HepG2 (cell line): ENCODE results near the gene PRRT1. TPM values are rescaled to one million over a fixed set of nuclear protein-coding genes. Genes with fewer than 3 reads are reported as not detected.

Source experiments
- ASH2L ChIP-seq: fragments of 300-600, 200-600 bp; sonication (generic); IDR thresholded peaks from 2 replicates; pipeline ENCODE4 v1.7.0; 2017; ENCODE audit warnings: low read depth, mild to moderate bottlenecking, moderate library complexity, mixed read lengths, low read length; ENCODE audit not compliant: insufficient read length
- BORCS8-MEF2B ChIP-seq: sonication (generic); formaldehyde crosslinking; IDR thresholded peaks from 2 replicates; pipeline ENCODE4 v1.8.0; 2022; ENCODE audit warnings: mild to moderate bottlenecking, missing genetic modification reagents
- EP300 ChIP-seq, 3 experiments: sonication (generic) in 1 of 3; formaldehyde crosslinking in 1 of 3; IDR thresholded peaks; 2 replicates each; pipeline versions ENCODE4 v1.5.1 to v1.6.1; 2011 to 2020; ENCODE audit warnings: low read depth in 2 of 3, low read length in 2 of 3, borderline replicate concordance in 1 of 3, improper control_type of control experiment in 1 of 3, mild to moderate bottlenecking in 1 of 3, missing genetic modification reagents in 1 of 3, moderate library complexity in 1 of 3
- FOXO1 ChIP-seq: sonication (generic); formaldehyde crosslinking; IDR thresholded peaks from 2 replicates; pipeline ENCODE4 v1.4.0; 2020; ENCODE audit warnings: missing genetic modification reagents
- GATAD1 ChIP-seq: IDR thresholded peaks from 2 replicates; pipeline ENCODE4 v1.6.1; 2016; ENCODE audit warnings: missing genetic modification reagents, missing compliant biosample characterization
- GTF3A ChIP-seq: sonication (generic); formaldehyde crosslinking; conservative IDR thresholded peaks from 2 replicates; pipeline ENCODE4 v1.4.0; 2020; ENCODE audit warnings: mild to moderate bottlenecking, missing genetic modification reagents
- HES4 ChIP-seq: sonication (generic); formaldehyde crosslinking; IDR thresholded peaks from 2 replicates; pipeline ENCODE4 v1.9.0; 2021; ENCODE audit warnings: mild to moderate bottlenecking, missing genetic modification reagents, borderline replicate concordance
- KAT8 ChIP-seq: IDR thresholded peaks from 2 replicates; pipeline ENCODE4 v1.6.1; 2016; ENCODE audit warnings: missing genetic modification reagents, missing compliant biosample characterization
- KDM3A ChIP-seq: IDR thresholded peaks from 2 replicates; pipeline ENCODE4 v1.6.1; 2018; ENCODE audit warnings: low read depth, missing compliant biosample characterization
- POGK ChIP-seq: sonication (generic); formaldehyde crosslinking; conservative IDR thresholded peaks from 2 replicates; pipeline ENCODE4 v1.8.0; 2022; ENCODE audit warnings: mild to moderate bottlenecking, moderate library complexity, missing genetic modification reagents
- PTBP1 ChIP-seq: fragments of 200-400 bp; formaldehyde crosslinking; IDR thresholded peaks from 2 replicates; pipeline ENCODE4 v1.6.1; 2018; ENCODE audit warnings: low read length, low read depth; ENCODE audit not compliant: poor library complexity, severe bottlenecking
- SMAD3 ChIP-seq: sonication (generic); formaldehyde crosslinking; IDR thresholded peaks from 2 replicates; pipeline ENCODE4 v1.4.0; 2020; ENCODE audit warnings: missing genetic modification reagents
- TBX2 ChIP-seq: sonication (generic); formaldehyde crosslinking; IDR thresholded peaks from 2 replicates; pipeline ENCODE4 v1.5.0; 2020; ENCODE audit warnings: missing genetic modification reagents, mild to moderate bottlenecking, borderline replicate concordance
- TGIF2 ChIP-seq: IDR thresholded peaks from 2 replicates; pipeline ENCODE4 v1.6.1; 2016; ENCODE audit warnings: control low read depth, missing compliant biosample characterization
- ZNF782 ChIP-seq: sonication (generic); formaldehyde crosslinking; IDR thresholded peaks from 2 replicates; pipeline ENCODE4 v1.4.0; 2020; ENCODE audit warnings: missing genetic modification reagents, mild to moderate bottlenecking, borderline replicate concordance
- polyA plus RNA-seq, 8 experiments: library from polyadenylated mRNA; depleted of rRNA in 3 of 8; stranded (reverse) in 7 of 8; unstranded in 1 of 8; fragments of >200 nt; fragmentation: Illumina TruSeq in 4 of 8; extraction: Trizol in 4 of 8; gene quantifications; 2 replicates each; pipeline versions ENCODE4 v1.2.1 to v1.2.3, GENCODE V29; 2011 to 2016; ENCODE audit warnings: low read depth in 4 of 8, missing spikeins in 1 of 8, mixed read lengths in 1 of 8; ENCODE audit not compliant: insufficient read depth in 1 of 8
- total RNA-seq, 5 experiments: library from RNA; depleted of rRNA; stranded (reverse); fragments of >200 nt; fragmentation: Illumina TruSeq; extraction: Trizol; gene quantifications; 2 replicates each; pipeline ENCODE4 v1.2.3, GENCODE V29; 2016; ENCODE audit warnings: low read depth in 1 of 5
- TF ChIP-seq, protein P1 (sequence below): IDR thresholded peaks from 2 replicates; pipeline ENCODE4 v1.6.1; 2012; ENCODE audit warnings: low read length, improper control_type of control experiment
- TF ChIP-seq, protein P2 (sequence below): sonication (generic); formaldehyde crosslinking; IDR thresholded peaks from 2 replicates; pipeline ENCODE4 v1.8.0; 2023; ENCODE audit warnings: mild to moderate bottlenecking, missing genetic modification reagents
- TF ChIP-seq, protein P3 (sequence below): sonication (generic); formaldehyde crosslinking; IDR thresholded peaks from 2 replicates; pipeline ENCODE4 v1.4.0; 2020; ENCODE audit warnings: missing genetic modification reagents, borderline replicate concordance

PRRT1 gene
- total and polyA plus RNA-seq, 2 of the 13 experiments (the other 11 are each of a cell fraction or from before 2014, with no cell fraction given), result 0.64 to 1.4 TPM

- TF ChIP-seq, protein P1, sequence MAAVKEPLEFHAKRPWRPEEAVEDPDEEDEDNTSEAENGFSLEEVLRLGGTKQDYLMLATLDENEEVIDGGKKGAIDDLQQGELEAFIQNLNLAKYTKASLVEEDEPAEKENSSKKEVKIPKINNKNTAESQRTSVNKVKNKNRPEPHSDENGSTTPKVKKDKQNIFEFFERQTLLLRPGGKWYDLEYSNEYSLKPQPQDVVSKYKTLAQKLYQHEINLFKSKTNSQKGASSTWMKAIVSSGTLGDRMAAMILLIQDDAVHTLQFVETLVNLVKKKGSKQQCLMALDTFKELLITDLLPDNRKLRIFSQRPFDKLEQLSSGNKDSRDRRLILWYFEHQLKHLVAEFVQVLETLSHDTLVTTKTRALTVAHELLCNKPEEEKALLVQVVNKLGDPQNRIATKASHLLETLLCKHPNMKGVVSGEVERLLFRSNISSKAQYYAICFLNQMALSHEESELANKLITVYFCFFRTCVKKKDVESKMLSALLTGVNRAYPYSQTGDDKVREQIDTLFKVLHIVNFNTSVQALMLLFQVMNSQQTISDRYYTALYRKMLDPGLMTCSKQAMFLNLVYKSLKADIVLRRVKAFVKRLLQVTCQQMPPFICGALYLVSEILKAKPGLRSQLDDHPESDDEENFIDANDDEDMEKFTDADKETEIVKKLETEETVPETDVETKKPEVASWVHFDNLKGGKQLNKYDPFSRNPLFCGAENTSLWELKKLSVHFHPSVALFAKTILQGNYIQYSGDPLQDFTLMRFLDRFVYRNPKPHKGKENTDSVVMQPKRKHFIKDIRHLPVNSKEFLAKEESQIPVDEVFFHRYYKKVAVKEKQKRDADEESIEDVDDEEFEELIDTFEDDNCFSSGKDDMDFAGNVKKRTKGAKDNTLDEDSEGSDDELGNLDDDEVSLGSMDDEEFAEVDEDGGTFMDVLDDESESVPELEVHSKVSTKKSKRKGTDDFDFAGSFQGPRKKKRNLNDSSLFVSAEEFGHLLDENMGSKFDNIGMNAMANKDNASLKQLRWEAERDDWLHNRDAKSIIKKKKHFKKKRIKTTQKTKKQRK, result peak; percentile 45; the same call in 1 of the 2 replicates
- TF ChIP-seq PTBP1 (peak; percentile 70), ZNF782 (CRISPR knock-in tag) (peak; percentile 74; the same call in 1 of the 2 replicates), KDM3A (CRISPR knock-in tag) (0 out of 2 replicates have a peak, but pooled peaks have one; percentile 38), POGK (CRISPR knock-in tag) (0 out of 2 replicates have a peak, but pooled peaks have one; percentile 40), KAT8 (CRISPR knock-in tag) (peak; percentile 83), TGIF2 (peak; percentile 30; the same call in 1 of the 2 replicates), EP300 (IDR thresholded peaks at IDR 0.05; ENCODE audit: low read depth in 2 of 2, low read length in 2 of 2) (no peak), EP300 (CRISPR knock-in tag; IDR thresholded peaks at IDR 0.05; ENCODE audit: borderline replicate concordance) (peak; percentile 47; the same call in 1 of the 2 replicates), SMAD3 (CRISPR knock-in tag) (0 out of 2 replicates have a peak, but pooled peaks have one; percentile 35), FOXO1 (no peak), TBX2 (peak; percentile 52; the same call in 1 of the 2 replicates), HES4 (CRISPR knock-in tag) (no peak), BORCS8-MEF2B (peak; percentile 76), ASH2L (peak; percentile 89), GATAD1 (peak; percentile 85), GTF3A (no peak)
- TF ChIP-seq, protein P2, sequence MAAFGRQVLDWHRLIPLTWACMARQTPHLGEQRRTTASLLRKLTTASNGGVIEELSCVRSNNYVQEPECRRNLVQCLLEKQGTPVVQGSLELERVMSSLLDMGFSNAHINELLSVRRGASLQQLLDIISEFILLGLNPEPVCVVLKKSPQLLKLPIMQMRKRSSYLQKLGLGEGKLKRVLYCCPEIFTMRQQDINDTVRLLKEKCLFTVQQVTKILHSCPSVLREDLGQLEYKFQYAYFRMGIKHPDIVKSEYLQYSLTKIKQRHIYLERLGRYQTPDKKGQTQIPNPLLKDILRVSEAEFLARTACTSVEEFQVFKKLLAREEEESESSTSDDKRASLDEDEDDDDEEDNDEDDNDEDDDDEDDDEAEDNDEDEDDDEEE (CRISPR knock-in tag), result peak; percentile 80; the same call in 1 of the 2 replicates
- TF ChIP-seq, protein P3, sequence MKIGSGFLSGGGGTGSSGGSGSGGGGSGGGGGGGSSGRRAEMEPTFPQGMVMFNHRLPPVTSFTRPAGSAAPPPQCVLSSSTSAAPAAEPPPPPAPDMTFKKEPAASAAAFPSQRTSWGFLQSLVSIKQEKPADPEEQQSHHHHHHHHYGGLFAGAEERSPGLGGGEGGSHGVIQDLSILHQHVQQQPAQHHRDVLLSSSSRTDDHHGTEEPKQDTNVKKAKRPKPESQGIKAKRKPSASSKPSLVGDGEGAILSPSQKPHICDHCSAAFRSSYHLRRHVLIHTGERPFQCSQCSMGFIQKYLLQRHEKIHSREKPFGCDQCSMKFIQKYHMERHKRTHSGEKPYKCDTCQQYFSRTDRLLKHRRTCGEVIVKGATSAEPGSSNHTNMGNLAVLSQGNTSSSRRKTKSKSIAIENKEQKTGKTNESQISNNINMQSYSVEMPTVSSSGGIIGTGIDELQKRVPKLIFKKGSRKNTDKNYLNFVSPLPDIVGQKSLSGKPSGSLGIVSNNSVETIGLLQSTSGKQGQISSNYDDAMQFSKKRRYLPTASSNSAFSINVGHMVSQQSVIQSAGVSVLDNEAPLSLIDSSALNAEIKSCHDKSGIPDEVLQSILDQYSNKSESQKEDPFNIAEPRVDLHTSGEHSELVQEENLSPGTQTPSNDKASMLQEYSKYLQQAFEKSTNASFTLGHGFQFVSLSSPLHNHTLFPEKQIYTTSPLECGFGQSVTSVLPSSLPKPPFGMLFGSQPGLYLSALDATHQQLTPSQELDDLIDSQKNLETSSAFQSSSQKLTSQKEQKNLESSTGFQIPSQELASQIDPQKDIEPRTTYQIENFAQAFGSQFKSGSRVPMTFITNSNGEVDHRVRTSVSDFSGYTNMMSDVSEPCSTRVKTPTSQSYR (CRISPR knock-in tag), result 0 out of 2 replicates have a peak, but pooled peaks have one; percentile 51
These were observed 23.8 kb downstream of the PRRT1 start, which contains the start of gene ATF6B (continued) for GRCh38 chr6:32127717-32128592.
